ENCODE results near the gene SLC16A2. TPM values are rescaled to one million over a fixed set of nuclear protein-coding genes. Genes with fewer than 3 reads are reported as not detected.

The SLC16A2 gene
- total and polyA plus RNA-seq, 11 donors: 2.2 to 12.1 (median 7.2) TPM

DNA sequence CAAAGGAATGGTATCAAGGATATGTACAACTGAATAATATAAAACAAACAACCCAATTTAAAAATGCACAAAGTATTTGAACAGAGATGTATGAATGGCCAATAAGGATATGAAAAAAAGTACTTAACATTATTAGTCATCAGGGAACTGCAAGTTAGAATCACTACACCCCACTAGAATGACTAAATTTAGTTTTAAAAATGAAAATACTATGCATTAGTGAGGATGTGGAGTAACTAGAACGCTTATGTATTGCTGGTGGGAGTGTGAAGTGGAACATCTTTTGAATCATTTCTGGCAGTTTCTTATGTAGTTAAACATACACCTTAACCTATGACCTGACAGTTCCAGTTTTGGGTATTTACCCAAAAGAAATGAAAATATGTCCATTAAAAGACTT is 13.0 kb upstream of the SLC16A2 start:
- Histone ChIP-seq H3K4me3 (no peak overlapping the region), H3K9me3 (no peaks in the 10 kb centered on the region), H3K27me3 (peaks cover 0 to 8% (median 0%) of the 10 kb centered on the region in 9 donors), H3K27ac (no peak overlapping the region), H3K36me3 (no peaks in the 10 kb centered on the region), H3K4me1 (no peaks in the 10 kb centered on the region)
- no peak for DNase-seq
- intact Hi-C loops (cut with DNase I): no loop called here
- ATAC-seq: no peak
- TF ChIP-seq POLR2A (IDR thresholded peaks at IDR 0.05): no peak
- TF ChIP-seq, protein P1, sequence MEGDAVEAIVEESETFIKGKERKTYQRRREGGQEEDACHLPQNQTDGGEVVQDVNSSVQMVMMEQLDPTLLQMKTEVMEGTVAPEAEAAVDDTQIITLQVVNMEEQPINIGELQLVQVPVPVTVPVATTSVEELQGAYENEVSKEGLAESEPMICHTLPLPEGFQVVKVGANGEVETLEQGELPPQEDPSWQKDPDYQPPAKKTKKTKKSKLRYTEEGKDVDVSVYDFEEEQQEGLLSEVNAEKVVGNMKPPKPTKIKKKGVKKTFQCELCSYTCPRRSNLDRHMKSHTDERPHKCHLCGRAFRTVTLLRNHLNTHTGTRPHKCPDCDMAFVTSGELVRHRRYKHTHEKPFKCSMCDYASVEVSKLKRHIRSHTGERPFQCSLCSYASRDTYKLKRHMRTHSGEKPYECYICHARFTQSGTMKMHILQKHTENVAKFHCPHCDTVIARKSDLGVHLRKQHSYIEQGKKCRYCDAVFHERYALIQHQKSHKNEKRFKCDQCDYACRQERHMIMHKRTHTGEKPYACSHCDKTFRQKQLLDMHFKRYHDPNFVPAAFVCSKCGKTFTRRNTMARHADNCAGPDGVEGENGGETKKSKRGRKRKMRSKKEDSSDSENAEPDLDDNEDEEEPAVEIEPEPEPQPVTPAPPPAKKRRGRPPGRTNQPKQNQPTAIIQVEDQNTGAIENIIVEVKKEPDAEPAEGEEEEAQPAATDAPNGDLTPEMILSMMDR (IDR thresholded peaks at IDR 0.05): no peak
- 72 to 95% (median 80%) methylated on average over 1 of the region's 1 CpG for WGBS, 4 donors

DNA sequence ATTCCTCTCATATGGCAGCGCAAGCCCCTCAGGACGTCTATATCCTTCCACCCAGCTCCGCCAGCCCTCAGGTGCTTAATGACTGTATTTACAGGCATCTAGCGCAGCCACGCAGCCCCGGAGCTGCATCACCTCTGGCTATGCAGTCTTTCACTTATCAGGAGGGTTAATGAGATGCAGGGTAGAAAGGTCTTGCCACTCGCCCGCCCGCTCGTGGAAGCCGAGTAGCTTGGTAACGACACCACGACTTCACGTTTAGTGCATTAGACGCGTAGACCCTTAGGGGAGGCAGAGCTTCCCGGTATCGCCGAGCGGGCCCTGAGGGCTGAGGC is 1.5 kb upstream of the SLC16A2 start:
- WGBS, 4 donors: 3 to 52% (median 20%) methylated on average over 9 to 20 of the region's 20 CpGs
- peak in 1 of 4 donors; percentile 1 for ATAC-seq
- peaks cover 0 to 8% (median 0%) of the 10 kb centered on the region in 12 donors for H3K4me1 ChIP-seq
- no peaks in the 10 kb centered on the region for H3K36me3 ChIP-seq
- H3K27ac ChIP-seq: peak overlapping the region in 11 of 12 donors; percentile 84 to 97 (median 90)
- DNase-seq: no peak
- intact Hi-C loops (cut with DNase I): loop anchor here in 5 of 10 donors (2.0 to 10.0 kb wide), 4 partner anchors 115 to 128 kb away; no protein-coding TSS in a partner anchor
- peak overlapping the region; percentile 31 to 78 (median 60) for H3K4me3 ChIP-seq
- TF ChIP-seq, protein P1 (IDR thresholded peaks at IDR 0.05): no peak
- no peak for TF ChIP-seq POLR2A (IDR thresholded peaks at IDR 0.05)
- peaks cover 0 to 58% (median 0%) of the 10 kb centered on the region in 9 donors for H3K27me3 ChIP-seq
- H3K9me3 ChIP-seq: no peaks in the 10 kb centered on the region

DNA sequence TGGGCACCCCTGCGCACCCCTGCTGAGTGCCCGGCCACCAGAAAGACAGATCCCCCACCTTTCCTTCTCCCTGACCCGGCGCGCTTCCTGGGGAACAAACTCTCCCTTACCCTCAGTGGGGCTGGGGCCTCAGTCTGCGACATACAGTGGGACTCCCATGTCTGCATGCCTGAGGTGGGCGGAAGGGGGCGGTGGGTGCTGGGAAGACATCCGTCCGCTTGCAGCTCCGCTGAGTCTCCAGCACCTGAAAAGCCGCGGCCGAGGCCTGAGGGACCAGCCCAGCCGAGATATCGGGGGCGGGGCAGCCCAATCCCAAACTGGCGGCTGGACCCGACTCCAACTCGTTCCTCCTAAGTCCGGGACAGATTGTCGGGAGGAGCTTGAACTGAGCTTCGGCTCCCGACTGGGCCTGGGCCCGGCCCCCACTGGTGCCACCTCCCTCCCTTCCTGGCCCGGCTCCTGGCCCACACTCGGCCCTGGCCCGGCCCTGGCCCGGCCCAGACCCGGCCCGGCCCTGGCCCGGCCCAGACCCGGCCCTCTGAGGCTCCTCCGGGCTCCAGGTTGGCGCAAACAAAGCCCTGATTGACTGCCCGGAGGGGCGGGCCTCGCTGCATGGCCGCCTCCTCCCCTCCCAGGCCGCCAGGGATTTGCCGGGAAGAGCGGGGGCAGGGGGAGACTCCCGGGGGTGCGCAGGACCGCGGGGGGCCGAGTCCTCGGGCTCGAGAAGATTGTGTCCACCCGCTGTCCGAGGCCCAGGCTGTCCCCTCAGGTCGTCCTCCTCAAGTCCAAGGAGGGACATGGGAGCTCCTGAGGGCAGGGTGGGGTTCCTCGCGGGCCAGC is 877 bp upstream of the SLC16A2 start:
- H3K9me3 ChIP-seq: no peaks in the 10 kb centered on the region
- TF ChIP-seq, protein P1 (IDR thresholded peaks at IDR 0.05): peak in 2 of 12 donors; percentile 6 to 13
- TF ChIP-seq POLR2A (IDR thresholded peaks at IDR 0.05): peak in 1 of 2 donors; percentile 50
- no peaks in the 10 kb centered on the region for H3K36me3 ChIP-seq
- WGBS, 4 donors: 0 to 45% (median 15%) methylated on average over 9 to 54 of the region's 54 CpGs
- peak overlapping the region; percentile 76 to 97 (median 90) for H3K27ac ChIP-seq
- H3K27me3 ChIP-seq: peaks cover 0 to 55% (median 0%) of the 10 kb centered on the region in 9 donors
- intact Hi-C loops (cut with DNase I): loop anchor here in 5 of 10 donors (1.0 to 10.0 kb wide), 5 partner anchors 114 to 128 kb away; no protein-coding TSS in a partner anchor
- H3K4me3 ChIP-seq: peak overlapping the region; percentile 31 to 78 (median 60)
- H3K4me1 ChIP-seq: peaks cover 0 to 8% (median 0%) of the 10 kb centered on the region in 12 donors
- DNase-seq: peak; percentile 74 to 87 (median 76)
- ATAC-seq: peak; percentile 83 to 90 (median 88)

DNA sequence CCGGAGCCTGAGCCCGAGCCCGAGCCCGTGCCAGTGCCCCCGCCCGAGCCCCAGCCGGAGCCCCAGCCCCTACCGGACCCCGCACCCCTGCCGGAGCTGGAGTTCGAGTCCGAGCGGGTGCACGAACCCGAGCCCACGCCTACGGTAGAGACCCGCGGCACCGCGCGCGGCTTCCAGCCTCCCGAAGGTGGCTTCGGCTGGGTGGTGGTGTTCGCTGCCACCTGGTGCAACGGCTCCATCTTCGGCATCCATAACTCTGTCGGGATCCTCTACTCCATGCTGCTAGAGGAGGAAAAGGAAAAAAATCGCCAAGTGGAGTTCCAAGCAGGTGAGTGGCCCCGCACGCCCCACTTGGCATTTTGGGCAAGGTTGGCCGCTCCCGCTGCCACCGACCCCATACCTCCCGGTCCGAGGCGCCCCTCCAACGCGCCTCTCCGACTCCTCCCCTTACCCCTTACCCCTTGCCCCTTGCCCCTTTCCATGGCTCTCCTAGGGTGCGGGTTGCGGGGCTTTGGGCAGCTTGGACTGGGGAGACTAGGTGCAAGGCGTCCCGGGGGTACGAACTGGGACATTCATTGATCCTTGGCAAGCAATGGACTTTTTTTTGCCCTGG is 553 bp downstream of the SLC16A2 start:
- WGBS, 4 donors: 1 to 36% (median 17%) methylated on average over 16 to 46 of the region's 46 CpGs
- Histone ChIP-seq H3K9me3 (no peaks in the 10 kb centered on the region), H3K27me3 (peaks cover 0 to 55% (median 0%) of the 10 kb centered on the region in 9 donors), H3K27ac (peak overlapping the region in 11 of 12 donors; percentile 42 to 97 (median 90)), H3K4me1 (peaks cover 0 to 8% (median 0%) of the 10 kb centered on the region in 12 donors), H3K36me3 (no peaks in the 10 kb centered on the region), H3K4me3 (peak overlapping the region; percentile 31 to 78 (median 60))
- intact Hi-C loops (cut with DNase I): loop anchor here in 5 of 10 donors (1.0 to 10.0 kb wide), 5 partner anchors 113 to 130 kb away; no protein-coding TSS in a partner anchor
- DNase-seq: peak in 2 of 5 donors; percentile 4 to 31
- TF ChIP-seq, protein P1 (IDR thresholded peaks at IDR 0.05): no peak
- TF ChIP-seq POLR2A (IDR thresholded peaks at IDR 0.05): no peak
- ATAC-seq: no peak
